HL-60/S4 (cell line): ENCODE results near the gene XYLB.

Experiments
- in situ Hi-C: fragments of 300-500 bp; cut with MboI; formaldehyde crosslinking; loops from 2 replicates; pipeline ENCODE4 v1.14.3; 2022; ENCODE audit warnings: low sequenced_read_pairs

Gene XYLB

GRCh38 chr3:38453075-38453912, 106.7 kb downstream of the XYLB start, which contains the start of gene ACVR2B:
TSS of gene ACVR2B (plus strand) at chr3:38453890. CDS start at chr3:38454323, 433 bp downstream.
- in situ Hi-C loops: no loop called here

DNA sequence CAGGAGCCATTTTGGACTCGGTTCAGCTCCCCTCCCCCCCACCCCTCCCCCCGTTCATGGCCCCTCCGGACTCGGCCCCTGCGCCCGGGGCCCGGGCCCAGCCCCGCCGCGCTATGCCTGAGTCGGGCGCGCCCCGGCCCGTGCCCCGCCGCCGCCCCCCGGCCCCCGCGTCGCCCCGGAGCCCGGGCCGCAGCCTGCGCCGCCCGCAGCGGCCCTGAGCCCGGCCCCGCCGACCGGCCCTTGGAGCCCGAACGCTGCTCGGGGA, 107.3 kb downstream of the XYLB start:
- in situ Hi-C loops: no loop called here

GRCh38 chr3:38454178-38454883, 107.7 kb downstream of the XYLB start:
- in situ Hi-C loops: no loop called here

DNA sequence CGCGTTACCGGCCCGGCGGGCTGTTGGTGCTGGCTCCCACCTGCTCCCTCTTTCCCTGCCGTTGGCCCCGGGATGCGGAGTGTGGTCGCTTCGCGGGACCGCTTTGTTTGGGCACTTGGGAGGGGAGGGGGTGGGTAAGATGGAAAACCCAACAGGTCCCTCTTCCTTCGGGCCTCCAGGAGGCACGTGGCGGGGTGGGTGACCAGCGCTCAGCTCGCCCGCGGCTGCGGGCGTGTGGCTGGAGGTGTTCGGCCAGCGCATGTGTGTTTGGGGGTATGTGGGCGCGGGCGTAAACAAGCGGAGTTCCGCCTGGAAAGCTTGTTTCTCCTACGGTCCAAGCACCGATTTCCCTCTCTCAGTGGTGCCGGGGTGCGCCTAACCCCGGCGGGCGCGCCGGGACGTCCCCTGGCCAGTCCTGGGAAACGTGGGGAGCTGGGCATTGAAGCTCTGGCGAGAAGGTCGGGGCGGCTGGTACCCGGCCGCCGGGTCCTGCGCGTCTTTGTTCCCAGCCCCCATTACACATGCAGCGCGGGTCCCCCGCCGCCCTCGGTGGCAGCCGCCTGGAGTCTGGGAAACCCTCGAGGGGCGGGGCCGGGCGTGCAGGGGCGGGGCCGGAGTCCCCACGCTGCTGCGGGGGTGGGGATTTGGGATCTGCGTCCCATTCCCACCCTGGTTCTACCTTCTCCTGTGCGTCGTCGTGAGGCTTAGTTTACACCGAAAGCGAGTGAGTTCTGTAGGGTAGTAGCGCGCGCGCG, 108.5 kb downstream of the XYLB start:
- in situ Hi-C loops: no loop called here

GRCh38 chr3:38455639-38456430, 109.2 kb downstream of the XYLB start:
- in situ Hi-C loops: no loop called here

DNA sequence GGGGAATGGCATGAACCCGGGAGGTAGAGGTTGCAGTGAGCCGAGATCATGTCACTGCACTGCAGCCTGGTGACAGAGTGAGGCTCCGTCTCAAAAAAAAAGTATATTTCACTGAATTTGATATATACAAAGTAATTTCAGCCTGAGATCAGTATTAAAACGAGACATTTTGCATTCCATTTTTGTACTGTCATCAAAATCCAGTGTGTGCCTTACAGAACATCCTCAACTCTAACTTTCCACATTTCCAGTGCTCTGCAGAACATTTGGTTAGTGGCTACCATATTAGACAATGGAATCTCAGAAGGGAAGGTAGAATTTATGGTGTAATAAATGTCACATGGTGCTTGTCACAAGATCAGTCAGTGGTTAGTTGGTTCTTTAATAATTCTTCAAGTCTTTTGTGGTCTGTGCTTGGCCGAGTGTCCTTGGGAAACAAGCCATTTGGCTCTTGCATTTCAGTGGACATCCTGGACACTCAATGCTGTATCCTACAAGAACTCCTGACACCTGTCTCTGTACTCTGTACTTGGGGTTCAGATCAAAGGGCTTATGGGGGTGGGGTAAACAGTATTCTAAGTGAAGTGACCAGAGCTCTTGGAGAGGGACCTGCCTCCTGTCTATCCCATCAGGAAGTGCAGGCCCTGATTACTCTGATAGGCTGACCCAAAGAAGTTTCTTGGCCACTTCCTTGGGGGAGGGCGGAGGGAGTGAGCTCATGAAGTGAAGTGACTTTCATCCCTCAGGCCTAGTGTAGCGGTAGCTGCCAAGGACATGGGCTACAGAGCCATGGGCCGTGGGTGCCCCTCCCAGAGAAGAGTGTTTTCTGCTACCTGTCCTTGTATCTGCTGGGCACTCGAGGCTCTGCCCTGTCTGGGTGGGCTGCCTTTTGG, 110.8 kb downstream of the XYLB start:
- in situ Hi-C loops: no loop called here

- in situ Hi-C loops: no loop called here
Measured at GRCh38 chr3:38458796-38459498, 112.4 kb downstream of the XYLB start.

- in situ Hi-C loops: no loop called here
Measured at GRCh38 chr3:38459499-38460048, 113.0 kb downstream of the XYLB start.

- in situ Hi-C loops: no loop called here
Measured at GRCh38 chr3:38460377-38461270, 114.0 kb downstream of the XYLB start.
